Left ventricle myocardium inferior (tissue), 1 donor: ENCODE results near the gene TSC22D1. TPM values are rescaled to one million over a fixed set of nuclear protein-coding genes. Genes with fewer than 3 reads are reported as not detected.

Experiments
- DNase-seq: peaks from one replicate; pipeline ENCODE4 v3.0.0-alpha.2; 2020
- H3K27ac ChIP-seq: fragments of 200-600 bp; replicated peaks from 2 replicates; pipeline ENCODE4 v1.8.0; 2021
- H3K27me3 ChIP-seq: fragments of 200-600 bp; 2 replicates; pipeline ENCODE4 v1.8.0; 2021; ENCODE audit warnings: low read depth
- H3K36me3 ChIP-seq: fragments of 200-600 bp; 2 replicates; pipeline ENCODE4 v1.8.0; 2021
- H3K4me1 ChIP-seq: fragments of 200-600 bp; 2 replicates; pipeline ENCODE4 v1.8.0; 2021
- H3K4me3 ChIP-seq: fragments of 200-600 bp; 2 replicates; pipeline ENCODE4 v1.8.0; 2021; ENCODE audit warnings: mild to moderate bottlenecking, moderate library complexity
- H3K9me3 ChIP-seq: fragments of 200-600 bp; replicated peaks from 2 replicates; pipeline ENCODE4 v1.8.0; 2021
- CTCF ChIP-seq: fragments of 200-600 bp; IDR thresholded peaks from 2 replicates; pipeline ENCODE4 v1.8.0; 2021; ENCODE audit warnings: antibody characterized with exemption, mild to moderate bottlenecking, borderline replicate concordance
- intact Hi-C: fragments of 100-400 bp; cut with micrococcal nuclease; formaldehyde crosslinking; loops from one replicate; pipeline ENCODE4 v1.11.0; 2022
- total RNA-seq: library from RNA; stranded (reverse); fragmentation: NEBNext Ultra II Directional; extraction: Animal tissue kit (Norgen Biotek cat#: 25700); gene quantifications from one replicate; pipeline ENCODE4 v1.2.1, GENCODE V29; 2021
- donor health status: DM: no; HTN: yes; CAD: no; lungs with severe emphysema.

The TSC22D1 gene
- total RNA-seq, 1 donor from 2014 or later: 158 TPM

DNA sequence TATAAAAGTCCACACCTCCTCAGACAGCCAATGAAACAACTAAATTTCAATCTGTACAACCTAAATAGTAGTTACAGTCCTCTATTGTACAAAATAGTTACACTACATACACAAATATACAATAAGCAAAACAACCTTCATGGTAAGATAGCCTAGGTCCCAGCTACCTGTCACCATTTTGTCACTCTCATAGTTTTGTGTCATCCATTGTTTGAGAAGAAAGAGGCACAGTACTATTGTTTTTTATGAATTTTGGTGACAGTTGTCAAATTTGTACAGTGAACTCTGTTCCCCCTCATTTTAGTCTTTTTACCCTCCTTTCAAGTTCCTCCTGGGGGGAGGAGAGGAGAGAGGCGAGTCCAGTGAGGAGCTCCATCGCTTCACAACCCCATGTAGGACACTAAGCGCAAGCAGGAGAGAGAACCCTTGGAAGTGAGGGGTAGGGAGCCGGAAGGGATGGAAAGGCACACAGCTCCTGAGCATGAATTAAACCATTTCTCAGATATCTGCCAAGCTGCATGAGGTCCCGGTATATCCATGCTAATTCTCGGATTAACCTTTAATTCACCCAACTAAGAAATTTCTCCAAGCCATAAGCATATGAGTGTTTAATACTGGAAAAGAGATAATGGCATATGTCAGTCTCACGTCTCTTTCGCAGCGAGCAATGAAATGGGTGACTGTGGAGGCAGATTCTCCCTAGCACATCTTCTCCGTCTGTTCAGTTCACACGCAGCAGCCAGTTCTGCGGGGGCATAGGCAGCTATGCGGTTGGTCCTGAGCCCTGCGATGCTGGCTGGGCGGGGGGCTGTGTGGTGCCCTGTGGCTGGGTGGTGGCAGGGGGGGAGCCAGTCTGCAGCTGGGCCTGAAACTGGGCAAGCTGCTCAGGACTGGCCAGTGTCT lies 142.0 kb downstream of the TSC22D1 start:
- H3K4me1 ChIP-seq: peaks cover 55% of the 10 kb centered on the region
- TF ChIP-seq CTCF: no peak
- no peak for DNase-seq
- H3K27ac ChIP-seq: peak overlapping the region; percentile 95
- no peaks in the 10 kb centered on the region for H3K27me3 ChIP-seq
- no peaks in the 10 kb centered on the region for H3K9me3 ChIP-seq
- peak overlapping the region; percentile 87 for H3K4me3 ChIP-seq
- intact Hi-C loops: no loop called here
- H3K36me3 ChIP-seq: peaks cover 24% of the 10 kb centered on the region

DNA sequence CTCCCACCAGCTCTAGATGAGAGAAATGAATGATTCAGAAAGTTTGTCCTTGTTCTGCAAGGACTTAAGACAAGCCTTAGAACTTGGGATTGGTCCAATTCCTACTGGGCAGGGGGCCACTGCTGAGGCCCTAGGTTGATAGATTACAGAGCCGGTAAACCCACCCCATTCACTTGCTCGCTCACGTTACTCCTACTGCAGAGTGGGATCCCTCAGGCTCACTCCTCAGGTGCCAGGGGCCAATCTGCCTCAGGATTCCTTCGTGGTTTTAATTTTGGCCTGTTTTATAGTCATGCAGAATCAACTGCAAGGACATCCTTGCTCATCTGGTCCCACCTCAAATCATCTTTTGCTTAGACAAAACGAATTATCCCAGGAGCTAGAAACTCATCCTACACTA lies 143.5 kb downstream of the TSC22D1 start:
- Histone ChIP-seq H3K36me3 (peaks cover 24% of the 10 kb centered on the region), H3K9me3 (no peaks in the 10 kb centered on the region), H3K27ac (peak overlapping the region; percentile 95), H3K27me3 (no peaks in the 10 kb centered on the region), H3K4me3 (peak overlapping the region; percentile 87), H3K4me1 (peaks cover 58% of the 10 kb centered on the region)
- no peak for DNase-seq
- TF ChIP-seq CTCF: no peak
- intact Hi-C loops: no loop called here

- Histone ChIP-seq H3K4me3 (no peak overlapping the region), H3K4me1 (peaks cover 49% of the 10 kb centered on the region), H3K36me3 (peaks cover 24% of the 10 kb centered on the region), H3K27me3 (no peaks in the 10 kb centered on the region), H3K9me3 (no peaks in the 10 kb centered on the region), H3K27ac (no peak overlapping the region)
- intact Hi-C loops: no loop called here
- no peak for DNase-seq
- TF ChIP-seq CTCF: no peak
Measured at GRCh38 chr13:44431150-44431549, 145.0 kb downstream of the TSC22D1 start.

GRCh38 chr13:44429311-44429710 lies 146.8 kb downstream of the TSC22D1 start:
- DNase-seq: no peak
- Histone ChIP-seq H3K4me3 (no peak overlapping the region), H3K9me3 (no peaks in the 10 kb centered on the region), H3K4me1 (peaks cover 44% of the 10 kb centered on the region), H3K36me3 (peaks cover 16% of the 10 kb centered on the region), H3K27ac (no peak overlapping the region), H3K27me3 (no peaks in the 10 kb centered on the region)
- intact Hi-C loops: no loop called here
- TF ChIP-seq CTCF: no peak

GRCh38 chr13:44426461-44426860 lies 149.7 kb downstream of the TSC22D1 start:
- intact Hi-C loops: no loop called here
- Histone ChIP-seq H3K27me3 (no peaks in the 10 kb centered on the region), H3K4me3 (no peak overlapping the region), H3K4me1 (peaks cover 25% of the 10 kb centered on the region), H3K27ac (no peak overlapping the region), H3K9me3 (no peaks in the 10 kb centered on the region), H3K36me3 (no peaks in the 10 kb centered on the region)
- TF ChIP-seq CTCF: no peak
- no peak for DNase-seq
